SW480 (cell line): ENCODE data around the gene LRP6.
"Not testable (repeated sequence)": the region's sequence is repeated elsewhere in the genome, so short reads cannot be mapped to it uniquely, and the experiment has no call there.

Experiments used
- DNase-seq: peaks from one replicate; pipeline ENCODE4 v3.0.0-alpha.2; 2016; ENCODE audit warnings: low spot score

The LRP6 gene

DNA sequence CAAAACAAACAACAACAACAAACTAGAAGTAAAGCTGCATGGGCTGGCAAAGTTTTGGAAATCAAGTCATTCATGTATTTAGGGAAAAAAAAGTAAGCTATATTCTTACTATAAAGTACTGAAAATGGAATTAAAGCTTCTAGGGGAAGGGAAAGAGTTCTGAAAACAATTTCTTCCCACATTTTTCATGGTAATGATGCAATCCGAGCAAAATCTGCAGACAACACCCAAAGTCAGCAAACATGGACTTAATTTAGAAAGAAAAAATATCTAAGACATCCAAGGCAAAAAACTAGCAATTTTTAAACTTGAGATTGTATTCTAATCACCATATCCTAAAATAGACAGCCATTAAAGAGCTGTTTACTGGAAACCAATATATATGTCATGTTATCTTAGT is 86.3 kb downstream of the LRP6 start:
- no peak for DNase-seq

DNA sequence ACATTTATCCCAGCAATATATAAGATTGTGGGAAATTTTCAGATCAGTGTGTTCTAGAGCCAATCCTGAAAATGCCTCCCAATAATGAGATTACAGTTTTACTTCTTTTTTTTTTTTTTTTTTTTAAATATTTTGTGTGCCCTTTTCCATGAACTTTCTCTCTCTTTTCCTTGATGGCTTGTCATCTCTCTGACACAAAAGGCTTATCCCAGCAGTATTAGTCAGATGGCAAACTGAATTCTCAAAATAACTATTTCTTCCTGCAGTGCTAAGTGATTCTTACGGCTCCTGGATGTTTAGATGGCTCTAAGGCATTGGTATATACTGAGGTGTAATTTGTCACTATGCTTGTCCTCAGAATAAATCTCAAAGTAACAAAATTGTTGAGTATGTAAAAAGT is 86.7 kb downstream of the LRP6 start:
- DNase-seq = no peak

DNA sequence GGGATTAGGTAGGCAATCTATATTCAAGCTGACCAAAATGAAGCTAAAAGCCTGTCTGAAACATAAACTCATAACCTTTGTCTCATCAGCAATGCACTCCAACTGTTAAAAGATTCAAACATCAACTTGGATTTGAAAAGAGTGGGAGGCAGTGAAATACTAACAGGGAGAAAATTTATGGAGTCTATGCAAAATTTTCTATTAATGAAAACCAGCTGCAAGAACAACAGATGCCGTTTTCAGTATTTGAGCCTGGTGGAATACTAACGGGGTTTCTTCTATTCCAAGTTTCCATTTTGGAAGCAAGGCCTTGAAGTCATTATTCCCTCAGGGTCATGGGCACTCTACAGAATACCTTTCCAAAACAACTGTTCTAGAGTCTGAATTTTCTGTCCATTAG is 88.3 kb downstream of the LRP6 start:
- DNase-seq = no peak

DNA sequence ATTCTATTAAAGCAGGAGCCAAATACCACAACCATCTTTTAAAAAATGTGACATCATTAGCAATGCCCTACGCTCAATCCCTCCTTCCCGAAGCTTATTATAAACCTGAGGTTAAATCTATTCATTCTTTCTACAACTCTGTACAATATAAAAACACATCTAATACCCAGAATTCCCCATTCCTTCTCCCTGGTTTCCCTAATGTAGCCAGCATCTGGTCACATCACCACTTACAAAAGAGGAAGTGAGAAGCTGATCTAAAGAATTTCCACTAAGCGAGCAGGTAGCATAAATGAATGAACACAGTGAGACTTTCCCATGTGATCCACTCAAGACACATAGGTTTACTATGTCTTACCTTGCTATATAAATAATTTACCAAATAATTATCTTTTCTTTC is 90.4 kb downstream of the LRP6 start:
- DNase-seq = no peak

DNA sequence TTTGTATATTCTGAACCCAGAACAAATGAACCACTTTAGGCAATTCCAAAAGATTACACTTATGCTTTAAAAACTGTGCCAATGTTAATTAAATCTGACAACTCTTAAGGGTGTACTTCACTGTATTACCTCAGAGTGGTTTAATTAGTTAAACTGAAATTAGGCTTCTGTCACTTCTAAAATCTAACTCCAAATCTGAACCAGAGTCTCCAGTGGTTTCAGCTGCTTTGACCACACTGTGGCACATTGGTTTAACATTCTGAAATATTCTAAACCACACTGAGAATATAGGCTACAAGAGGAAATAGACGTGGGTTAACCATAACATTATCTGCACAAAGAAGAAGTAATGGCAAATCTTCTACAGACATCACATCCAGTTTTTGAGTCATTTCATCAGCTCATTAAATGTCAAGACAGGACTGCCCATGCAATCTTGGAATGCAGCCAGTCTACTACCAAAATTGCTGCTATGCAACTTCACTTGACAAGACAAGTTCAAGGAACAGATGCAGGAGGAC is 94.8 kb downstream of the LRP6 start:
- no peak for DNase-seq

DNA sequence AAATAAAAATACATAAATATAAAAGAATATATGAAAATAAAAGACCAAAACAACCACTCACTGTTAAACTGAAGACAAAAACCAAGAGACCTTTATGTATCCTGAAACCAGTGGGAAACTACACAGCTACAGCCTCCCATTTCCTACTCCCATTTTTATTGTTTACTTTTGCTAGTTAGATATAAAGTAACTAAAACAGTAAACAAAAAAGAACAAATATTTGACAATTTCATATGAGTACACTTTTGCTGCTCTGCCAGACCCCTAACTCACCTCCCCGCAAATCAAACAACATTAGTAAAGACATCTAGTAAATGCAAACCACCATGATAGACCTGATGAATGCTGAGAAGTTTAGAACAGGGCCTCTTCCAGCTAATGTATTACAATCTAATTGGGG is 99.0 kb downstream of the LRP6 start:
- no peak for DNase-seq

DNA sequence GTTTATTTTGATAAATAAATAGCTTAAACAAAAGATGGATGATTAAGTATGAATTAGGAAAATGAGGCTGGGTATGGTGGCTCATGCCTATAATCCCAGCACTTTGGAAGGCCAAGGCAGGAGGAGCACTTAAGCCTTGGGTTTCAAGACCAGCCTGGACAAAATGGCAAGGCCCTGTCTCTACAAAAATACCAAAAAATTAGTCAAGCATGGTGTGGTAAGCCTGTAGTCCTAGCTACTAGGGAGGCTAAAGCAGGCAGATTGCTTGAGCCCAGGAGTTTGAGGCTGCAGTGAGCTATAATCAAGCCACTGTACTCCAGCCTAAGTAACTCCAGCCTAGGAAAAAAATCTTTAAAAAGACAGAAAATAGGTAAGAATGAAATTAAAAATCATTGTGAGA is 100.1 kb downstream of the LRP6 start:
- no peak for DNase-seq

DNA sequence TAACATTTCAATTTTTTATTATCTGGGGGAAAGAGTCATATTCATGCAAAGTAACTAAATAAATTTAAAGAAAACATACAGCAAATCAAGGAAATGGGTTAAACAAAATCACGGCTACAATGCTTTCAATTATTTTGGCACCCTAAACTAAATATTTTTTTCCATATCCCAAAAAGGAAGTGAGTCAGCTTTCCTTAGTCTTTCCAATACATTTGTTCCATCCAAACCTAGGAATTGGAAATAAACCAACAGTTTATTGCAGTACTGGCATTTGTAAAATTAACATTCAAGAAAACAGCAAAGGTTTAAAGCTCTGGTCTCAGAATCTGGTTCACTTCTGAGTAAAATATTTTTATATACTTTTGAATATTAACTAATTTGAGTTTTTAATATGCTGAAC is 106.9 kb downstream of the LRP6 start:
- no peak for DNase-seq

DNA sequence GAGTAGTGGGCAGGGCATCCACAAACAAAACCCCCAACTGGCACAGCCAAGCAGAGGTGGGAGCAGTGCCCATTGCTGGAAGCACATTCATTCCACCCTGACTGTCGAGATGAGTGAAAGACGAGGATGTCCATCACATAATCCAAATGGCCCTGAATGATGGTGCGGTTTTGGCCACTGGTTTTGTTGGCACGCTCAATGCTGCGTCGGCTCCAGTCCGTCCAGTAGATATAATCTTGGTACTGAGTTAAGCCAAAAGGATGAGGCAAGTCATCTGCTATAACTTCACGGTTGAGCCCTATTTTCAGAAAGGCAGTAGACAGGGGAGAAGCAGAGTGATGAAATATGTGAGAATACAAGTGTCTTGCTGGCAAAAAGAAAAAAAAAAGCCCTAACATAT is 108.0 kb downstream of the LRP6 start:
- DNase-seq = no peak

DNA sequence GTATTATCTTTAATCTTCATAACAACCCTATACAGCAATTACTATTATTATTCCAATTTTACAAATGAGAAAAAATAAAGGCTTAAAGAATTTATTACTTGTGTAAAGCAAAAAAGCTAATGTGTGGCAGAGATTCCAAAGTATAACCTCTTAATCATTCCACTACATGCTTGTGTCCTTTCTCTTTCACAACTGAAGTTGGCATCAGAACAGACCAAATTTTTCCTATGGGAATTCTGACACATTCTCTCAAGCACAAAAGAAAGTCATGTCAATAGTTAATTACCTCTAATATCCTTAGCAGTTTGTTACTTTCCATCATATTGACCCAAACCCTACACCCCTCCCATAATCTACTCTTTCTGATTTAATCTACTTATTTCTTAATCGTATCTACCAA is 109.4 kb downstream of the LRP6 start:
- no peak for DNase-seq

DNA sequence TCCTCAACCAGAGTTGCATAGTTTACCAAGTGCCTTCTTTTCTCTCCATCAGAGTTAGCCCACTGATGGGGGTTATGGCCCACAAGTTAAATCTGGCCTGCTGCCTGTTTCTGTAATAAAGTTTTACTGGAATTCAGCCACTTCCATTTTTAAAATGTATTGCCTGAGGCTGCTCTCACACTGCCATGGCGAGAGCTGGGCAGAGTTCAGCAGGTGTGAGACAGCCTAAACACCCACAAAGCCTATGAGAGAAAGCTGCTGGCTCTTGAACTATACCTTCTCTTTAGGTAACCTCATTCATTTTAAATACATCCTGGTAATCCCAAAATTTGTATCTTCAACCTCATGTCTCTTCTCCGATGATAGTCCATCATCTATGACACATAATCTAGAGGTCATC is 110.0 kb downstream of the LRP6 start:
- no peak for DNase-seq

DNA sequence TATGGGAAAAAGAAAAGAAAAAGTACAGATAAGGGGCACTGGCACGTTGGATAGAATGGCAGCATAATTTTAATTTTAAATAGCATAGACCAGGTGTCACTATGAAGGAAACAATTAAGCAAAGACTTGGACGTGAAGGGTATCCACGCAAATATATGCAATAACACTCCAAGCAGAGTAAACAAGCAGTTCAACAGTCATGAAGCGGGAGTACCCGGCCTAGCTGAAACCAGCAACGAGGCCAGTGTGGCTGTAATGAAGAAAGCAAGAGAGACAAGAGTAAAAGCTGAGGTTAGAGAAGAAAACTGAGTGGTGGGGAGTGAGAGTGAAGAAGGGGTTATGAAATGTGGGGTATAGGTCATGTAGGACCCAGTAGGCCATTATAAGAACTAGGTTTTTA is 110.7 kb downstream of the LRP6 start:
- no peak for DNase-seq

DNA sequence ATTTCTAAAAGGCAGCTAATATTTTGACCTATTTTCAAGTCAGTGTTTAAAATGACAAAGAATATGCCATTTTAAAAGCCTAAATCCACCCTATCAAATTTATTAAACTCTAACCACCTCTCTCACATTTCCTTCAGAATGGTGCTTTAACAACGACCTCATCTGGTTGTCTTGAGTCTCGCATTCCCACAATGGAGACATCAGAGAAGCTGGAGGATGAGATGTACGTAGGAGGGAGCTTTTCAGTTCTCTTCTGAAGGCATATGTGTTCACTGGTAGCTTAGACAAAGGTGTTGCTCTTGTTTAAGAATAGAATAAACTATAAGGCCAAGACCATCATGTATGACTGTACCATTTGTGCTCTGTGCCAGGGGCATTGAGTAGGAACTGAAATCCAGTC is 113.2 kb downstream of the LRP6 start:
- no peak for DNase-seq

DNA sequence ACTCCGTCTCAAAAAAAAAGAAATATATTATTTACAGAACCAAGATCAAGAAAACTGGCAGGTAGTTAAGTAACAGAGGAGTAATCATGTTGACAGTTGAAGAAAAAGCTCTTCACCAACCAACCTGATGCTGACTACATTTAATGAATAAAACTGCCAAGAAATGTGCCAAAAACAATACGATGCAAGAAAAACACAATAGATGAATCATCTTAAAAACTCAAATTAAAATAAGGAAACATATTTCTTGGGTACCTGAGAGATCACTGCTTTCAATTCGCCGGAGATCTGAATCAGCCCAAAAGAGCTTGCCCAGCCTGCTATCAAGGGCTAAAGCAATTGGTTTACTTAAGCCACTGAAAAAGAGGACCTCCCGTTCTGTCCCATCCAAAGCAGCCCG is 119.7 kb downstream of the LRP6 start:
- DNase-seq = no peak

DNA sequence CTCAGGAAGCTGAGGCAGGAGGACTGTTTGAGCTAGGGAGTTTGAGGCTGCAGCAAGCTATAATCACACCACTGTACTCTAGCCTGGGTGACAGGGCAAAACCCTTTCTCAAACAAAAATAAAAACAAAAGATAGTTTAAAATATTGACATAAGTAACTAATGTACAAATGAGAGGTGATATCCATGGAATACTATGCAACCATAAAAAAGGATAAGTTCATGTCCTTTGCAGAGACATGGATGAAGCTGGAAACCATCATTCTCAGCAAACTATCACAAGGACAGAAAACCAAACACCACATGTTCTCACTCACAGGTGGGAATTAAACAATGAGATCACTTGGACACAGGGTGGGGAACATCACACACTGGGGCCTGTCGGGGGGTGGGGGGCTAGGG is 122.3 kb downstream of the LRP6 start:
- DNase-seq = not testable (repeated sequence)

DNA sequence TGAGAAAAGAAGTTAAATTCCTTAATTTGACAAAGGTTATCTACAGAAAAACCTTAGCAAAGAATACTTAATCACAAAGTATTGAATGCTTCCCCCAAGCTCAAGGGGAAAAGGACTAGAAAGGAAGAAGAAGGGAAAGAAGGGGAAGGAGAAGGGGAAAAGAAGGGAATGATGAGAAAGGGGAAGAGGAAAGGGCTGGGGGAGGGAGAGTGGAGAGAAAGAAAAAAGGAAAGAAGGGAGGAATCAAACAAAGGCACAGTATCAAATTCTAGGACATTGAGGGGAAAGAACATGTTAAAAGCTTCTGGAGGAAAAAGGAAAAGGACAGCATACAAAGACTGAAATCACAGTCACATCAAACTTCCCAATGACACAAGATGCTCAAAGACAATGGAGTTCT is 125.8 kb downstream of the LRP6 start:
- no peak for DNase-seq

DNA sequence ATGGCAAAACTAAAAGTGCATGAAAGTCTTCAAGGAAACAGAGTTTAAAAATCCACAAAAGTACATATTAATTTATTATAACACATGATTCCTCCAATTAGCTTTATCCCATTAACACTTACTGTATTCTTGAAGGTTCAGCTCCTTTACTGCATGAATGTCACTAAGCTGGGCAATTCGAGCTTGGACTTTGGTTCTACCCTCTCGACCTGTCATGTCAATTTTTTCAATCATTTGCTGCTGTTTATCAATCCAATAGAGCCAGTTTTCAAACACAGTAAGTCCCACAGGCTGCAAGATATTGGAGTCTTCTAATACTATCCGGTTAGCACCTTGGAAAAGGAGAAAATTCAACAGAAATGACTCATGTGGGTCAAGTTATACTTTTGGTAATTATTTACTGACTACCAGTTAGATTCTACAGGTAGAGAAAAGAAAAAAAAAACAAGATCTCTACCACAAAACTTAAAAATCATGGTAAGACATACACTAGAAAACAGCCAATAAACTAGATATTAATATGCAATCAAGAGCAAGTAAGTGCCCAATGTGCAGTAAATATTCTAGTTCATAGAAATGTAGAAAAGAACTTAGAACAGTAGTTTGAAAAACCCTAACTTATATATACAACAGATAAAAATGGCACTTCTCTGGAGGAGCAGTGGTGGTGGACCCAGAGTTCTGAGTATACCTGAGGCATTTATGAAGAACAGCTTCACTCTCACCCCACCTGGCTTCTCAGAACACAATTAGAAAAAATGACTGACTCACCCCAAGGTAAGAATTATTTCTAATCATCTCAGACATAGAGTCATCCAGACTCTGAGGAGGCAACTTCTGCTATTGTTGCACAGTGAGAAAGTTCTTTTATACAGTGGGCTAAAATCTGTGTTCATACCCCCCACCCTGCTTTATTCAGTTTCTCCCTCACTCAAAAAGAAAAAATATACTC is 128.4 kb downstream of the LRP6 start:
- DNase-seq = no peak

DNA sequence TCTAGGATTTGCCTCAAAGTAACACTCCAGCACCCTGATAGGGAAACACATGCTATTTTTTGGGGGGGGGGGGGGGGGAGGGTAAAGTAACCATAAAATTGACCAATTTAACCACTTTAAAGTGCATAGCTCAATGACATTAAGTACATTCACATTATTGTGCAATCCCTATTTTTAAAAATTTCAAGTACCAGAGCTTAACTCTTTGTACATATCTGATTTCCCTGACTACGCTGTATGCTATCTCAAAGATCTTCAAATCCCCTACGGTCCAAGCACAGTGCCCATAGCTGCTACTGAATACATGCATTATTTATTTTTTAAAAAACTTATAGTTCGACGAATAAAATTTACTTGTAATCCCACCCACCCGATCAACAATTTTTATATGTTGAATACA is 133.1 kb downstream of the LRP6 start:
- no peak for DNase-seq

DNA sequence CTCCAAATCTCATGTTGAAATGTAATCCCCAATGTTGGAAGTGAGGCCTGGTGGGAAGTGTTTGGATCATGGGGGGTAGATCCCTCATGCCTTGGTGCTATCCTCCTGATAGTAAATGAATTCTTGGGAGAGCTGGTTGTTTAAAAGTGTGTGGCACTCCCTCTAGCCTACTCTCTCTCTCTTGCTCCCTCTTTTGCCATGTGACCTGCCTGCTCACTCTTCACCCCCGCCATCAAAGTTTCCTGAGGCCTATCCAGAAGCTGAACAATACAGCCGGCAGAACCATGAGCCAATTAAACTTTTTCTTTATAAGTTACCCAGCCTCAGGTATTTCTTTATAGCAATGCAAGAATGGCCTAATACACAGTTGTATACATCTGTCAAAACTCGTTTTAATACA is 133.6 kb downstream of the LRP6 start:
- DNase-seq = no peak

DNA sequence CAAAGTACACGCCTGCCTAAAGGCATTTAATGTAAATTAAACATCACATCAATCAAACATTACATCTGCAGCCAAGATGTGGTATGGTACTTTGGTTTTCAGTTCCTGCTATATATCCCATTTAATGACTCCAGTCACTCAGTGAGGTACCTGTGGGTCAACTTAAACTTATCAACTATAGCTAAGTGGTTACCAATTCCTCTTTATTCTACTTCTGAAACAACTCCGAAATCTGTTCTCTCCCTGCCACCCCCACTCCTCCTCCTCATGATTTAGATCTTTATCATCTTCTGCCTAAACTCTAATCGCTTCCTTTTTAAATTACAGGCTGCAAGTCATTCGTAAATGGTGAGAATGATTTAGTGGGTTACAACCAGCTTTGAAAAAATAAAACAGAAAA is 138.2 kb downstream of the LRP6 start:
- no peak for DNase-seq

DNA sequence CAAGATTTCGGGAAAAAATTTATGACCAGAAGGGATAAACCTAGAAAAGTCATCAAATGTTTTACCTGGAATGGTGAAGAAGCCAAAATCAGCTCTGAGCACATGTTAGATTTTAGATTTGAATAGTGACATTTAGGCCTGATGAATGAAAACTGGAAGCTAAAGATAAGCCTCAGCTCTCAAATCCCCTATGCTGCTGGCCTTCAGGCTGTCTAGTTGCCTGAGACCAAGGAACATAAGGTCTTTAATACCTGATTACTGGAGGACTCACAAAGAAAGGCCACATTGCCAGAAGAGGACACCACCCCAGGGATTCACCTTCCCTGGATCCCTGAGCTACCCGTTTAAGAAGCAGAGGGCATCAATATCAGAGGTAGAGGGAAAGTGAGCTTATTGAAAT is 139.5 kb downstream of the LRP6 start:
- DNase-seq = no peak

DNA sequence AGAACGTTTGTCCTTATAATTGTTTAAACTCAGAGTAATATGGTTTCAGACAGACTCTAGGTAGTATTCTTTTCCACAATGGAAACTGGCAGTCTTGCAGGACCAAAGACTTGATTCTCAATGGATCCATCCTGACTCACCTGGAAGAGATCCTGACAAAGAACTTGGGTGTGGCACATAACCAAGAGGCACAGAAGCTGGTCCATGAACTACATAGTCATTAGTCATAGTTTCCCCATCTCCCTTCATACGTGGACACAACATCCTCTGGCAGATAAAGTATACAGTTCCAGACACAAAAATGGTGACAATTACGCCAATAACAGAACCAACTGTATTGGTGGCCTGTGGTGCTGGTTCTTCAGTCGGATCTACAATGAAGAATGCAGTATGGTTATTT is 140.3 kb downstream of the LRP6 start:
- peak; percentile 18 for DNase-seq

DNA sequence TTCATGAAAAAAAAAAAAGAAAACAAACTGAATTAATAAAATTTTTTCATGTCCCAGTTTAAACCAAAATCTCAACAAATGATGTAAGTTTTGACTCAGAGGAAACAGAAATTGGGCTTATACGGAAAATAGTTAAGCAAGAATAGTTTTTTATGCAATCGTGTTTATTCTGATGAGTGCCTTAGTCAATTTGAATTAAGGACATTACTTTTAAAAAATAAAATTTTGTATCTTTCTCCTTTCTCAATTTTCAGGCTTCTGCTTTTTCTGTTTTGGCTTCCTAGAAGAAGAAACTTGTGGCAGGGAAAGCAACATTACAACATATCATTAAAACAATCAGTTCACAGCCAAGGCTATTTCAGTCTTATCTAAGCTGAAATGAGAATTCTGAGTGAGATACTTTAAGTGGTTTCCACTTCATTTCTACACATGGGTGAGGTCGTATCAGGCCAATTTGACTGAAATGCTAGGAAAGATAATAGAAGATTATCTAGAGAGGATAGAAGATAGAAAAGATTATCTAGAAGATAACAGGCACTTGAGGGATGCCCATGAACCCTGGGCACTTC is 143.7 kb downstream of the LRP6 start:
- DNase-seq = no peak

DNA sequence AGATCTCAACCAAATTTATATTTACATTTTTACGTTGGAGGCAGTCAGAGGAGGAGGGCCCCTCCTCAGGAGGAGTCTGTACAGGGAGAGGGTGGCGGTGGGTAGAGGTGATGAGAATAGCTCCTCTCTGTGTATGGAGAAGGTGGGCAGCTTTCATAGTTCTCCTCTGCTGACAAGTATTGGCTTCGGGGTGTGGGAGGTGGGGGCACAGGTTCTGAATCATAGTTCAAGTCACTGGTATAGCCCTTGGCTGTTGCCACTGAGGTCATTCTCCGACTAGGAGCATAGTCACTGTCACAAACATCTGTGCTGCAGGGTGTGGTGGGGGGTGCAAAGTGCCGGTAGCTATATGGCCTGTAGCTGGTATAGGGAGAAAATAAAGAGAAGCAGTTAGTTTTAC is 145.8 kb downstream of the LRP6 start:
- DNase-seq = no peak
